Trophoblast cell (in vitro differentiated cells and primary cell): ENCODE data around the gene TBR1.

Experiments
- DNase-seq, 2 donors: peaks; one replicate each; pipeline ENCODE4 v3.0.0-alpha.2; 2016
- H2AFZ ChIP-seq: 2 replicates; pipeline ENCODE4 v1.6.1; 2013; ENCODE audit warnings: low read length, moderate library complexity, mild to moderate bottlenecking; ENCODE audit not compliant: insufficient read depth, poor library complexity
- H2AK5ac ChIP-seq: 2 replicates; pipeline ENCODE4 v1.6.1; 2013; ENCODE audit warnings: mild to moderate bottlenecking, low read length
- H2BK120ac ChIP-seq: 2 replicates; pipeline ENCODE4 v1.6.1; 2013; ENCODE audit warnings: low read length, mild to moderate bottlenecking, moderate library complexity; ENCODE audit not compliant: insufficient read depth, poor library complexity
- H2BK12ac ChIP-seq: 2 replicates; pipeline ENCODE4 v1.6.1; 2013; ENCODE audit warnings: mild to moderate bottlenecking, low read length, moderate library complexity
- H2BK5ac ChIP-seq: 2 replicates; pipeline ENCODE4 v1.6.1; 2013; ENCODE audit warnings: low read length, low read depth, moderate library complexity, mild to moderate bottlenecking; ENCODE audit not compliant: poor library complexity
- H3K14ac ChIP-seq: 2 replicates; pipeline ENCODE4 v1.6.1; 2013; ENCODE audit warnings: mild to moderate bottlenecking, low read length
- H3K18ac ChIP-seq: 2 replicates; pipeline ENCODE4 v1.6.1; 2013; ENCODE audit warnings: mild to moderate bottlenecking, low read length
- H3K23ac ChIP-seq: 2 replicates; pipeline ENCODE4 v1.6.1; 2013; ENCODE audit warnings: low read length
- H3K27ac ChIP-seq: 2 replicates; pipeline ENCODE4 v1.5.1; 2013; ENCODE audit warnings: low read depth, mild to moderate bottlenecking, inconsistent platforms, low read length, moderate library complexity
- H3K27me3 ChIP-seq: 2 replicates; pipeline ENCODE4 v1.6.1; 2013; ENCODE audit warnings: inconsistent platforms, mild to moderate bottlenecking, low read length, moderate library complexity; ENCODE audit not compliant: insufficient read depth
- H3K36me3 ChIP-seq, 2 experiments: 1 replicate in 1 of 2; 2 replicates in 1 of 2; pipeline ENCODE4 v1.6.1; 2013; ENCODE audit warnings: low read length in 2 of 2, mild to moderate bottlenecking in 2 of 2, moderate library complexity in 1 of 2; ENCODE audit not compliant: insufficient read depth in 2 of 2, control insufficient read depth in 1 of 2
- H3K4ac ChIP-seq: 2 replicates; pipeline ENCODE4 v1.6.1; 2013; ENCODE audit warnings: low read depth, mild to moderate bottlenecking, low read length, moderate library complexity
- H3K4me1 ChIP-seq, 2 experiments: 1 replicate in 1 of 2; 2 replicates in 1 of 2; pipeline ENCODE4 v1.6.1; 2013; ENCODE audit warnings: low read length in 2 of 2, mild to moderate bottlenecking in 2 of 2, moderate library complexity in 1 of 2; ENCODE audit not compliant: insufficient read depth in 2 of 2, control insufficient read depth in 1 of 2
- H3K4me2 ChIP-seq: 2 replicates; pipeline ENCODE4 v1.6.1; 2013; ENCODE audit warnings: inconsistent platforms, mild to moderate bottlenecking, low read length, moderate library complexity
- H3K4me3 ChIP-seq: 2 replicates; pipeline ENCODE4 v1.5.1; 2013; ENCODE audit warnings: mild to moderate bottlenecking, low read depth, low read length, inconsistent platforms
- H3K79me1 ChIP-seq: one replicate; pipeline ENCODE4 v1.6.1; 2013; ENCODE audit warnings: low read length
- H3K79me2 ChIP-seq: 2 replicates; pipeline ENCODE4 v1.6.1; 2013; ENCODE audit warnings: low read length, mild to moderate bottlenecking; ENCODE audit not compliant: control insufficient read depth, insufficient read depth, poor library complexity
- H3K9ac ChIP-seq: 2 replicates; pipeline ENCODE4 v1.6.1; 2013; ENCODE audit warnings: mild to moderate bottlenecking, low read length
- H3K9me3 ChIP-seq: 2 replicates; pipeline ENCODE4 v1.6.1; 2013; ENCODE audit warnings: low read depth, mild to moderate bottlenecking, control low read depth, inconsistent platforms, low read length; ENCODE audit not compliant: insufficient read depth
- H4K12ac ChIP-seq: 2 replicates; pipeline ENCODE4 v1.6.1; 2013; ENCODE audit warnings: low read depth, mild to moderate bottlenecking, low read length, moderate library complexity
- H4K8ac ChIP-seq: 2 replicates; pipeline ENCODE4 v1.6.1; 2013; ENCODE audit warnings: low read depth, mild to moderate bottlenecking, low read length, moderate library complexity
- H4K91ac ChIP-seq: one replicate; pipeline ENCODE4 v1.6.1; 2013; ENCODE audit warnings: low read depth, mild to moderate bottlenecking, low read length, moderate library complexity
- WGBS: extraction: QIAGEN DNeasy Blood & Tissue Kit; methylation state at CpG from one replicate; pipeline ENCODE4 v1.1.7; 2013; ENCODE audit warnings: missing lambda C conversion rate; ENCODE audit not compliant: insufficient read length, insufficient coverage; ENCODE audit errors: extremely low coverage; 5-methylcytosine and 5-hydroxymethylcytosine counted together

The TBR1 gene

GRCh38 chr2:161381546-161381945 is 34.6 kb upstream of the TBR1 start:
- no peak overlapping the region for H4K12ac ChIP-seq
- no peak overlapping the region for H4K8ac ChIP-seq
- H3K4me3 ChIP-seq = no peak overlapping the region
- H3K9ac ChIP-seq = no peak overlapping the region
- no peak overlapping the region for H2AFZ ChIP-seq
- no peaks in the 10 kb centered on the region for H3K9me3 ChIP-seq
- no peaks in the 10 kb centered on the region for H3K79me1 ChIP-seq
- no peaks in the 10 kb centered on the region for H3K79me2 ChIP-seq
- H3K14ac ChIP-seq = no peak overlapping the region
- no peaks in the 10 kb centered on the region for H3K27me3 ChIP-seq
- no peak overlapping the region for H3K18ac ChIP-seq
- H2BK5ac ChIP-seq = no peak overlapping the region
- WGBS = no CpG with 5 or more reads among the region's 3 CpGs
- H3K36me3 ChIP-seq = peaks cover 2 to 3% of the 10 kb centered on the region in 2 experiments
- no peak overlapping the region for H2AK5ac ChIP-seq
- no peaks in the 10 kb centered on the region for H3K4me1 ChIP-seq
- H2BK12ac ChIP-seq = no peak overlapping the region
- no peak overlapping the region for H3K4me2 ChIP-seq
- DNase-seq = no peak
- H2BK120ac ChIP-seq = no peak overlapping the region
- no peak overlapping the region for H3K27ac ChIP-seq
- no peak overlapping the region for H3K23ac ChIP-seq
- H4K91ac ChIP-seq = no peak overlapping the region
- no peak overlapping the region for H3K4ac ChIP-seq

- Histone ChIP-seq H2BK5ac (no peak overlapping the region), H3K4me1 (no peaks in the 10 kb centered on the region), H4K91ac (no peak overlapping the region), H3K79me1 (no peaks in the 10 kb centered on the region), H2BK12ac (no peak overlapping the region), H3K9ac (no peak overlapping the region), H2AK5ac (no peak overlapping the region), H3K23ac (no peak overlapping the region), H3K4me2 (no peak overlapping the region), H2AFZ (no peak overlapping the region), H3K18ac (no peak overlapping the region), H3K4ac (no peak overlapping the region), H4K8ac (no peak overlapping the region), H3K9me3 (no peaks in the 10 kb centered on the region), H3K27me3 (no peaks in the 10 kb centered on the region), H2BK120ac (no peak overlapping the region), H3K36me3 (peaks cover 2 to 3% of the 10 kb centered on the region in 2 experiments), H3K4me3 (no peak overlapping the region), H3K27ac (no peak overlapping the region), H3K14ac (no peak overlapping the region), H3K79me2 (no peaks in the 10 kb centered on the region), H4K12ac (no peak overlapping the region)
- no CpG with 5 or more reads among the region's 4 CpGs for WGBS
- no peak for DNase-seq
These were observed 33.4 kb upstream of the TBR1 start for GRCh38 chr2:161382747-161383146.

- no peaks in the 10 kb centered on the region for H3K27me3 ChIP-seq
- H2BK5ac ChIP-seq = no peak overlapping the region
- no peak overlapping the region for H2AFZ ChIP-seq
- H2BK12ac ChIP-seq = no peak overlapping the region
- H4K12ac ChIP-seq = no peak overlapping the region
- no peak overlapping the region for H3K4me3 ChIP-seq
- H3K4me1 ChIP-seq = no peaks in the 10 kb centered on the region
- no peak overlapping the region for H3K14ac ChIP-seq
- DNase-seq = no peak
- no peaks in the 10 kb centered on the region for H3K79me1 ChIP-seq
- no peak overlapping the region for H2AK5ac ChIP-seq
- H3K4ac ChIP-seq = no peak overlapping the region
- no peaks in the 10 kb centered on the region for H3K79me2 ChIP-seq
- H3K9me3 ChIP-seq = no peaks in the 10 kb centered on the region
- H2BK120ac ChIP-seq = no peak overlapping the region
- no peak overlapping the region for H3K9ac ChIP-seq
- H3K23ac ChIP-seq = no peak overlapping the region
- H3K27ac ChIP-seq = no peak overlapping the region
- H3K4me2 ChIP-seq = no peak overlapping the region
- peaks cover under 1% of the 10 kb centered on the region in 2 experiments for H3K36me3 ChIP-seq
- H4K91ac ChIP-seq = no peak overlapping the region
- H4K8ac ChIP-seq = no peak overlapping the region
- no peak overlapping the region for H3K18ac ChIP-seq
These were observed 31.2 kb upstream of the TBR1 start for GRCh38 chr2:161384864-161385263.

GRCh38 chr2:161386228-161386824 is 29.8 kb upstream of the TBR1 start:
- Histone ChIP-seq H3K9ac (no peak overlapping the region), H3K27ac (no peak overlapping the region), H3K4me1 (no peaks in the 10 kb centered on the region), H3K36me3 (no peaks in the 10 kb centered on the region), H4K12ac (no peak overlapping the region), H4K8ac (no peak overlapping the region), H3K4me2 (no peak overlapping the region), H3K9me3 (no peaks in the 10 kb centered on the region), H3K23ac (no peak overlapping the region), H2BK120ac (no peak overlapping the region), H3K79me2 (no peaks in the 10 kb centered on the region), H2BK5ac (no peak overlapping the region), H2BK12ac (no peak overlapping the region), H3K4ac (no peak overlapping the region), H2AFZ (no peak overlapping the region), H3K4me3 (no peak overlapping the region), H3K27me3 (no peaks in the 10 kb centered on the region), H2AK5ac (no peak overlapping the region), H3K18ac (no peak overlapping the region), H4K91ac (no peak overlapping the region), H3K14ac (no peak overlapping the region), H3K79me1 (no peaks in the 10 kb centered on the region)
- WGBS = no CpG with 5 or more reads among the region's 2 CpGs
- DNase-seq = no peak
